HepG2 (cell line): Measurements from ENCODE around the gene PPP2R2D. TPM values are rescaled to one million over a fixed set of nuclear protein-coding genes. Genes with fewer than 3 reads are reported as not detected.

Experiments used
- ATAC-seq: fragments of 200-7000 bp; cut with Tn5 transposase; 3 replicates; pipeline ENCODE4 v1.9.1; 2020; ENCODE audit warnings: mild to moderate bottlenecking, moderate library complexity
- BruUV-seq: library from RNA; stranded (reverse); fragments of 400-500 nt; replicated peaks from 2 replicates; lab custom pipeline; 2021; lab: Mats Ljungman, UMichigan
- CTCF ChIA-PET: fragments of 300-600 bp; formaldehyde crosslinking; extraction: SDS; loops from one replicate; lab custom pipeline; 2021; ENCODE audit warnings: low total read pairs, inconsistent platforms, low intra/inter-chr PET ratio; lab: Yijun Ruan, JAX
- POLR2A ChIA-PET: fragments of 350-600 bp; sonication (Branson Sonifier 250); formaldehyde crosslinking; loops from one replicate; lab custom pipeline; 2020; ENCODE audit warnings: antibody characterized with exemption, inconsistent platforms; lab: Yijun Ruan, JAX
- DNase-seq: peaks from one replicate; pipeline ENCODE4 v3.0.0-alpha.2; 2015; ENCODE audit warnings: low spot score
- FAIRE-seq: peaks from 3 replicates; lab custom pipeline; 2011; peaks lifted over from hg19 to GRCh38; lab: Jason Lieb, UNC
- H2AFZ ChIP-seq: one replicate; pipeline ENCODE4 v1.6.1; 2011; ENCODE audit warnings: low read length, inconsistent platforms
- H3K27ac ChIP-seq: fragments of 300-600 bp; 3 replicates; pipeline ENCODE4 v1.8.0; 2011; ENCODE audit warnings: mixed run types, mild to moderate bottlenecking, mixed read lengths, low read length, inconsistent platforms; ENCODE audit not compliant: insufficient read depth; ENCODE audit errors: extremely low read length
- H3K27me3 ChIP-seq, 2 experiments: fragments of 200-600 bp in 1 of 2; 2 replicates in 1 of 2; 3 replicates in 1 of 2; pipeline versions ENCODE4 v1.6.0 to v1.8.0; 2011; ENCODE audit warnings: low read length in 2 of 2, mild to moderate bottlenecking in 2 of 2, moderate library complexity in 2 of 2, inconsistent platforms in 1 of 2; ENCODE audit not compliant: insufficient read depth in 2 of 2, control insufficient read depth in 1 of 2
- H3K36me3 ChIP-seq, 2 experiments: fragments of 200-600 bp in 1 of 2; replicated peaks in 1 of 2; 2 replicates in 1 of 2; 3 replicates in 1 of 2; pipeline versions ENCODE4 v1.5.1 to v1.8.0; 2011; ENCODE audit warnings: low read length in 2 of 2, inconsistent platforms in 1 of 2; ENCODE audit not compliant: insufficient read depth in 2 of 2, control insufficient read depth in 1 of 2
- H3K4me1 ChIP-seq: 2 replicates; pipeline ENCODE4 v1.5.1; 2012; ENCODE audit warnings: low read length, inconsistent platforms; ENCODE audit not compliant: insufficient read depth
- H3K4me2 ChIP-seq: 2 replicates; pipeline ENCODE4 v1.6.0; 2011; ENCODE audit warnings: low read depth, low read length, inconsistent platforms
- H3K4me3 ChIP-seq, 3 experiments: fragments of 200-600 bp in 1 of 3; sonication (generic), shearing (Covaris generic) in 1 of 3; replicated peaks in 1 of 3; 2 replicates each; pipeline ENCODE4 v1.5.1; 2011 to 2016; ENCODE audit warnings: low read length in 3 of 3, inconsistent platforms in 2 of 3, low read depth in 2 of 3, mild to moderate bottlenecking in 2 of 3, control low read depth in 1 of 3, mixed read lengths in 1 of 3; ENCODE audit not compliant: insufficient read depth in 1 of 3
- H3K79me2 ChIP-seq: one replicate; pipeline ENCODE4 v1.6.1; 2011; ENCODE audit warnings: low read length, inconsistent platforms; ENCODE audit not compliant: insufficient read depth
- H3K9ac ChIP-seq: 2 replicates; pipeline ENCODE4 v1.6.0; 2011; ENCODE audit warnings: mild to moderate bottlenecking, low read depth, low read length, inconsistent platforms; ENCODE audit not compliant: insufficient read depth
- H3K9me3 ChIP-seq: 2 replicates; pipeline ENCODE4 v1.5.1; 2012; ENCODE audit warnings: mild to moderate bottlenecking, low read length
- H4K20me1 ChIP-seq: 2 replicates; pipeline ENCODE4 v1.6.0; 2011; ENCODE audit warnings: inconsistent platforms, mild to moderate bottlenecking, low read length, moderate library complexity; ENCODE audit not compliant: insufficient read depth
- CREBL2 ChIP-seq: sonication (generic); formaldehyde crosslinking; IDR thresholded peaks from 2 replicates; pipeline ENCODE4 v1.8.1; 2023; ENCODE audit warnings: missing genetic modification reagents, mild to moderate bottlenecking, borderline replicate concordance
- GATAD1 ChIP-seq: IDR thresholded peaks from 2 replicates; pipeline ENCODE4 v1.6.1; 2016; ENCODE audit warnings: missing genetic modification reagents, missing compliant biosample characterization
- HNF1B ChIP-seq: sonication (generic); formaldehyde crosslinking; IDR thresholded peaks from 2 replicates; pipeline ENCODE4 v1.5.1; 2020; ENCODE audit warnings: mild to moderate bottlenecking, moderate library complexity, missing genetic modification reagents
- LCORL ChIP-seq, 2 experiments: fragments of 450-650 bp in 1 of 2; sonication (generic) in 1 of 2; formaldehyde crosslinking in 1 of 2; IDR thresholded peaks; 2 replicates each; pipeline versions ENCODE4 v1.5.0 to v1.6.1; 2017 to 2020; ENCODE audit warnings: antibody characterized with exemption in 1 of 2, missing genetic modification reagents in 1 of 2
- MAZ ChIP-seq, 2 experiments: sonication (generic) in 1 of 2; formaldehyde crosslinking in 1 of 2; IDR thresholded peaks; 2 replicates each; pipeline versions ENCODE4 v1.5.0 to v1.6.1; 2012 to 2020; ENCODE audit warnings: low read depth in 2 of 2, mild to moderate bottlenecking in 2 of 2, borderline replicate concordance in 1 of 2, improper control_type of control experiment in 1 of 2, low read length in 1 of 2, missing genetic modification reagents in 1 of 2, moderate library complexity in 1 of 2
- NR3C1 ChIP-seq: sonication (generic); formaldehyde crosslinking; IDR thresholded peaks from 2 replicates; pipeline ENCODE4 v1.4.0; 2020; ENCODE audit warnings: missing genetic modification reagents
- SNAI1 ChIP-seq: sonication (generic); formaldehyde crosslinking; IDR thresholded peaks from 2 replicates; pipeline ENCODE4 v1.5.0; 2020; ENCODE audit warnings: mild to moderate bottlenecking, missing genetic modification reagents, borderline replicate concordance
- TFDP1 ChIP-seq: IDR thresholded peaks from 2 replicates; pipeline ENCODE4 v1.6.1; 2016; ENCODE audit warnings: missing compliant biosample characterization, missing genetic modification reagents, borderline replicate concordance
- ZBTB38 ChIP-seq: sonication (generic); formaldehyde crosslinking; IDR thresholded peaks from 2 replicates; pipeline ENCODE4 v1.5.1; 2020; ENCODE audit warnings: mild to moderate bottlenecking, missing genetic modification reagents
- ZBTB46 ChIP-seq: sonication (generic); formaldehyde crosslinking; IDR thresholded peaks from 2 replicates; pipeline ENCODE4 v1.4.0; 2020; ENCODE audit warnings: mild to moderate bottlenecking, missing genetic modification reagents, borderline replicate concordance
- ZNF230 ChIP-seq: sonication (generic); formaldehyde crosslinking; IDR thresholded peaks from 2 replicates; pipeline ENCODE4 v1.4.0; 2020; ENCODE audit warnings: mild to moderate bottlenecking, missing genetic modification reagents
- ZNF34 ChIP-seq: sonication (generic); formaldehyde crosslinking; IDR thresholded peaks from 2 replicates; pipeline ENCODE4 v1.4.0; 2020; ENCODE audit warnings: mild to moderate bottlenecking, missing genetic modification reagents, borderline replicate concordance
- ZNF687 ChIP-seq: sonication (generic); formaldehyde crosslinking; IDR thresholded peaks from 2 replicates; pipeline ENCODE4 v1.5.1; 2020; ENCODE audit warnings: mild to moderate bottlenecking, missing genetic modification reagents, moderate library complexity
- ZSCAN12 ChIP-seq: sonication (generic); formaldehyde crosslinking; IDR thresholded peaks from 2 replicates; pipeline ENCODE4 v1.9.0; 2021; ENCODE audit warnings: mild to moderate bottlenecking, missing genetic modification reagents
- ZSCAN9 ChIP-seq: IDR thresholded peaks from 2 replicates; pipeline ENCODE4 v1.6.1; 2016; ENCODE audit warnings: borderline replicate concordance
- WGBS: methylation state at CpG from one replicate; pipeline ENCODE4 v1.1.6; 2017; ENCODE audit warnings: low lambda C conversion rate; 5-methylcytosine and 5-hydroxymethylcytosine counted together
- in situ Hi-C: cut with HindIII; loops from 2 replicates; pipeline ENCODE4 v1.10.0; 2017; ENCODE audit warnings: low pct_unique_long_range_greater_than_20kb; ENCODE audit not compliant: extremely low pct_ligation_motif_present
- intact Hi-C: fragments of 100-400 bp; cut with micrococcal nuclease; formaldehyde crosslinking; loops from one replicate; pipeline ENCODE4 v1.10.0; 2022; ENCODE audit not compliant: unreplicated experiment
- polyA plus RNA-seq, 8 experiments: library from polyadenylated mRNA; depleted of rRNA in 3 of 8; stranded (reverse) in 7 of 8; unstranded in 1 of 8; fragments of >200 nt; fragmentation: Illumina TruSeq in 4 of 8; extraction: Trizol in 4 of 8; gene quantifications; 2 replicates each; pipeline versions ENCODE4 v1.2.1 to v1.2.3, GENCODE V29; 2011 to 2016; ENCODE audit warnings: low read depth in 4 of 8, missing spikeins in 1 of 8, mixed read lengths in 1 of 8; ENCODE audit not compliant: insufficient read depth in 1 of 8
- total RNA-seq, 5 experiments: library from RNA; depleted of rRNA; stranded (reverse); fragments of >200 nt; fragmentation: Illumina TruSeq; extraction: Trizol; gene quantifications; 2 replicates each; pipeline ENCODE4 v1.2.3, GENCODE V29; 2016; ENCODE audit warnings: low read depth in 1 of 5

The PPP2R2D gene
- total and polyA plus RNA-seq, 2 of the 13 experiments (the other 11 are each of a cell fraction or from before 2014, with no cell fraction given) = 32.7 to 33.2 TPM

- no peak for ATAC-seq
- DNase-seq = no peak
- no peaks in the 10 kb centered on the region for H3K9me3 ChIP-seq
- ChIA-PET POLR2A (no interaction called here), CTCF (no interaction called here)
- peaks cover 64% of the 10 kb centered on the region for H3K4me1 ChIP-seq
- FAIRE-seq = no peak
- intact Hi-C loops = loop anchor here (5.0 kb wide), 1 partner anchor 73 kb away; the partner anchor contains the start of gene PPP2R2D
- no peaks in the 10 kb centered on the region; a peak in 1 of 5 replicates for H3K27me3 ChIP-seq
- H3K4me2 ChIP-seq = no peak overlapping the region; the same call in none of the 2 replicates
- H3K27ac ChIP-seq = no peak overlapping the region
- WGBS = 92% methylated on average over 10 of the region's 10 CpGs
- H2AFZ ChIP-seq = no peak overlapping the region
- peaks cover 99% of the 10 kb centered on the region for H4K20me1 ChIP-seq
- H3K36me3 ChIP-seq = peaks cover 21 to 63% of the 10 kb centered on the region in 2 experiments
- no TSS peak for BruUV-seq
- H3K79me2 ChIP-seq = peaks cover 95% of the 10 kb centered on the region
- H3K9ac ChIP-seq = no peak overlapping the region
- no peak overlapping the region for H3K4me3 ChIP-seq
- in situ Hi-C loops = loop anchor here (5.0 kb wide), 1 partner anchor 47 kb away; no protein-coding TSS in a partner anchor
- no peak for TF ChIP-seq ZSCAN12 (CRISPR knock-in tag)
- TF ChIP-seq TFDP1 (CRISPR knock-in tag) = no peak
- TF ChIP-seq HNF1B (CRISPR knock-in tag) = no peak
- TF ChIP-seq ZBTB38 = peak; percentile 50; the same call in 1 of the 2 replicates
- TF ChIP-seq ZBTB46 (CRISPR knock-in tag) = no peak
- TF ChIP-seq SNAI1 (CRISPR knock-in tag) = no peak
- no peak for TF ChIP-seq CREBL2 (CRISPR knock-in tag)
- TF ChIP-seq GATAD1 (CRISPR knock-in tag) = no peak
- peak; percentile 50 for TF ChIP-seq ZNF687 (CRISPR knock-in tag)
- TF ChIP-seq MAZ (IDR thresholded peaks at IDR 0.05; ENCODE audit: borderline replicate concordance, low read depth, low read length) = no peak
- TF ChIP-seq MAZ (CRISPR knock-in tag; IDR thresholded peaks at IDR 0.05; ENCODE audit: low read depth) = no peak
- no peak for TF ChIP-seq LCORL (IDR thresholded peaks at IDR 0.05)
- no peak for TF ChIP-seq LCORL (CRISPR knock-in tag; IDR thresholded peaks at IDR 0.05)
- TF ChIP-seq NR3C1 (CRISPR knock-in tag) = no peak
- no peak for TF ChIP-seq ZNF34 (CRISPR knock-in tag)
- no peak for TF ChIP-seq ZNF230 (CRISPR knock-in tag)
- no peak for TF ChIP-seq ZSCAN9 (CRISPR knock-in tag)
Measured at GRCh38 chr10:131975796-131976195, 75.0 kb downstream of the PPP2R2D start.
